ENCODE results near the gene CTSL. TPM values are rescaled to one million over a fixed set of nuclear protein-coding genes. Genes with fewer than 3 reads are reported as not detected.
A peak's percentile ranks its signal among the peaks of the same experiment; 100 is the strongest.
"Not testable (repeated sequence)": the region's sequence is repeated elsewhere in the genome, so short reads cannot be mapped to it uniquely, and the experiment has no call there.

CTSL gene
- polyA plus RNA-seq, 10 donors, result 40.7 to 61.5 (median 49.9) TPM

GRCh38 chr9:87718852-87719612 is 6.9 kb upstream of the CTSL start:
- no peak for DNase-seq

GRCh38 chr9:87720173-87720572 is 5.7 kb upstream of the CTSL start:
- DNase-seq, result no peak

DNA sequence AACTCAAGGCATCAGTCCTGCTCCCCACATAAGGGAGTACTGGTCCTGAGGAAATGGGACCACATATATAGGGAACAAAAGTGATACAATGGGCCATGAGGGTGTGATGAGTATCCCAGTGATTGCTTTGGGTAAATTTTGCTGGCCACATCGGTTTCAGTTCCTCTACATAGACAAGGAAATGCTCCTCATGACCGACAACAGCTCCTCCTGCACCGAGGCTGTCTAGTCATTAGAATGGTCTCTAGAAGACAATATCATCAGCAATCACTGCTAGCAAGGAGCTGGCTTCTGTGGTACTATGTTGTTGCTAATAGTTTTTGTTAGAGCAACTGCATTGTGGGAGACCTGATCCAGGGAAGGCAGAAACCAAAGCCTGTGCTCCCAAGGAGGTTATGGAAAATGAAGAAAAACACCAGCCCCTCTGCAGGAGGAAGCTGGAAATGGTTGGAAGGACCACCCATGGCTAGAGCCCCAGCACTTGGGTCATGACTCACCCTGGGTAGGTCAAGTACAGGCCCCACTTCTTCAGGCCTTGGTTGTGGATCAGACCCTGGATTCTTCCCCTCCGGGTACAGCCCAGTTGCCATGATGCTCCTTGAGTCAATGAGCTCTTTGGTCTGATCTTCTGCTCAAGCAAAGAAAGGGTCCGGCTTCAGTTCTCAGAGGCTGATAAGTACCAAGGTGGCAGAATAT is 3.4 kb upstream of the CTSL start:
- peak in 1 of 3 donors; percentile 41 for DNase-seq

DNA sequence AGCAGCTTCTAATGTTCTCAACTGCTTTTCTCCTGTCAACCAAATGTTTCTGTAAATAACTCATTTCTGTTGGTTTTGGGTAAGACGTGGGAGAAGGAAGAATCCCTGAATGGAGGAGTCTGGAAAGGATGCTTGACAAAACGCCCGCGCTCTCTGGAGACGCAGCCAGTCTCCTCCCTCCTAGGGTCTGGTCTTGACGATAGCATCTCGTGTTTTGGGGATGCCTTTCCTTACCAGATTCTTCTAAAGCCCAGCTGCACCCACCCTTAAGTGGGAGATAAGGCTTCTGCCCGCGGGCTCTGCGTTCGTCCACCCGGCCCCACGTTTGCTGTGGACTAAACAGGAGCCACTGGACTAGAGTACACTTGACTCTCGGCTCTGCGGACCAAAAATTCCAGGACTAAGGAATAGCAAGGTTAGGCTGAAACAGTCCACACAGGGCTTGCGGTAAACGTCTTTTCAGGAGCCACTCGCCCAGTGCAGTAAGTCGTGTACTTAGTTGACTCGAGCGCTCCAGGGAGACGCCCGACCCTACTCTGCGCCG is 491 bp upstream of the CTSL start:
- no peak for DNase-seq

DNA sequence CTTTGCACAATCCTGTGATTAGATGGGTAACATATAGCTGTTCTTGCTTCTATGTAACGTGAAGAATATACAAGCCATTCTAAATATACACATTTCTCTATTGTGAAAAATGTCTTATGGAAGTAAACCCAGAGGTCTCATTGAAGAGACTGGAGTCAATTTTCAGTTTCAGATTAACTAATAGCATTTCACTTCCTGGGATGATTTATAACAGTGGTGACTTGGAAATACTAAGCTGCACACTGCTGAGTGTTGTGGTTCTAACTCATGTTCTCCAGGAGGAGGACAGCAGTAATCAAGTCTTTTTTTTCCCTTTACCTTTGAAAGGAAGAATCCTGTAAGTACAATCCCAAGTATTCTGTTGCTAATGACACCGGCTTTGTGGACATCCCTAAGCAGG is 3.3 kb downstream of the CTSL start:
- no peak for DNase-seq

- no peak for DNase-seq
Observed at GRCh38 chr9:87731321-87731720, 5.4 kb downstream of the CTSL start.

DNA sequence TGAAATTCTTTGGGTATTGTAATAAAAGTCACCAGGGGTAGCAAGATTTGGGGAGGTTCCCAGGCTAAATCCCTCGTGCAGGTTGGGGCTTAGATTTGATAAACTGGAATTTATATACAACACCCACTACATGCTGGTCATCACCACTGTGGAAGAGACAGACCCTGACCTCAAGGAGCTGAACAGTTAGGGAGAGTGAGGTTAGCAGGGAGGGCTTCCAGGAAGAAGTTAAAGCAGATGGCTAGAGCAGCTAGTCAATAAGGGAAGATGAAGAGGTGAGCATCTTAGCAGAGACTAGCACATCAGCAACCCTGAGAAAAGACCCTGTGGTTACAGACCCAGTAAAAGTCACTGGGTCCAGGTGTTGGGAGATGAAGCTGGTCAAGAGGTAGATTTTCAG is 6.4 kb downstream of the CTSL start:
- no peak for DNase-seq

- DNase-seq, result no peak
Observed at GRCh38 chr9:87732756-87733155, 6.8 kb downstream of the CTSL start.

- no peak for DNase-seq
Observed at GRCh38 chr9:87733273-87734052, 7.5 kb downstream of the CTSL start.

DNA sequence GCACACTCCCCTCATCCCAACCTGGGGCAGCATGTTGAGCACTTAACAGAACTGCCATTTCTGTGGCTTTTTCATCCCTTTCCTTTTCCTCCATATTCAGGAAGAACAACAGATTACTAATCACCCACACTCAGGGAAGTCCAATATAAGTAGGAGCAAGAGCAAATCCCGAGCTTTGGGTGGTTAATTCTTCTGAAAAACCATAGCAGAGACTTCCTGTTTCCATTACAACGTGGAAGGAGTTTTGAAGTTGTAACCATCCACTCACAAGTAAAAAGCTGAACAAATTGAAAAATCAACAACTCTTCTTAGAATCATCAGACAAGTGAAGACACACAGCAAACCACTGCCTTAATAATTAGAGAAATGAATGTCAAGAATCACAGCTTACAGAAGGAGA is 8.2 kb downstream of the CTSL start:
- DNase-seq, result no peak

GRCh38 chr9:87739546-87739945 is 13.6 kb downstream of the CTSL start:
- DNase-seq, result no peak

DNA sequence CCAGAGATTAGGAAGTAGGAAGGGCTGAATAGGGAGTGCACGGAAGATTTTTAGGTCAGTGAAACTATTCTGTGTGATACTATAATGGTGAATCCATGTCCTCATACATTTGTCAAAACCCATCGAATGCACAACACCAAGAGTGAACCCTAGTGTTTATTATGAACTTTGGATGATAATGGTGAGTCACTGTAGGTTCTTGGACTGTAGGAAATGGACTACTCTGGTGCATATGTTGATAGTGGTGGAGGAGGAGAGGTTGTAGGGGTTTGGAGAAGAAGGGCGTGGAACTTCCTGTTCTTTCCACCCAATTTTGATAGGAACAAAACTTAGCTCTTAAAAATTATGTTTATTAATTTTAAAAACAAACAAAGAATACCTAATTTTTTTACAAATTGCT is 14.3 kb downstream of the CTSL start:
- no peak for DNase-seq

GRCh38 chr9:87741326-87741725 is 15.4 kb downstream of the CTSL start:
- DNase-seq, result no peak

- no peak for DNase-seq
Observed at GRCh38 chr9:87741891-87742290, 16.0 kb downstream of the CTSL start.

GRCh38 chr9:87742813-87743428 is 17.0 kb downstream of the CTSL start:
- DNase-seq, result no peak

- not testable (repeated sequence) for DNase-seq
Observed at GRCh38 chr9:87744247-87744646, 18.3 kb downstream of the CTSL start.

DNA sequence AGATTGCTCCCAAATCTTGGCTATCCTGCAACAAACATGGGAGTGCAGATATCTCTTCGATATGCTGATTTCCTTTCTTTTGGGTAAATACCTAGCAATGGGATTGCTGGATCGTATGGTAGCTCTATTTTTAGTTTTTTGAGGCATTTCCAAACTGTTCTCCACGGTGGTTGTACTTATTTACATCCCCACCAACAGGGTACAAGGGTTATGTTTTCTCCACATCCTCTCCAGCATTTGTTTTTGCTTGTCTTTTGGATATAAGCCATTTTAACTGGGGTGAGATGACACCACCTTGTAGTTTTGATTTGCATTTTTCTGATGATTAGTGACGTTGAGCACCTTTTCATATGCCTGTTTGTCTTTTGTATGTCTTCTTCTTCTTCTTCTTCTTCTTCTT is 20.3 kb downstream of the CTSL start:
- DNase-seq, result no peak

DNA sequence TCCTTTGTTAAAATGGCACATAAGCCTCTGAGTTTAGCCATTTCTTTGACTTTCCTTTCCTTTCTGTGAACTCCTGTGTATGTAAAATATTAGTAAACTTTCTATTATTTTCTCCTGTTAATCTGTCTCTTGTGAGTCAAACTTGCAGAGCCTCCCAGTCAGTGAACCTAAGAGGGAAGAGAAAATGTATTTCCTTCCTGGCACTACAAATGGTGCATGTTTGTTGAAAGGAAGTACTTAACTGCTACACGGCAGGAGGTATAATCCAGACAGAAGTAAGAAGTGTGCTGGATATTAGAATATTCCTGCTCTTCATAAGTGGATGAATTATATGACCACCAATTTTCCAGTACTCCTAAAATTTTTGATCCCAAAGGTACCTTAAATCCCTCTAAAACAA is 23.0 kb downstream of the CTSL start:
- DNase-seq, result no peak

- no peak for DNase-seq
Observed at GRCh38 chr9:87749335-87750035, 23.6 kb downstream of the CTSL start.

- no peak for DNase-seq
Observed at GRCh38 chr9:87750726-87751125, 24.8 kb downstream of the CTSL start.

- no peak for DNase-seq
Observed at GRCh38 chr9:87751423-87751822, 25.5 kb downstream of the CTSL start.

Measured in muscle of back (tissue), 11 donors.